Measurements from ENCODE around the gene B3GNT7.
"Not testable (repeated sequence)": the region's sequence is repeated elsewhere in the genome, so short reads cannot be mapped to it uniquely, and the experiment has no call there.

B3GNT7 gene

GRCh38 chr2:231430437-231430836 is 34.9 kb downstream of the B3GNT7 start:
- not testable (repeated sequence) for DNase-seq

DNA sequence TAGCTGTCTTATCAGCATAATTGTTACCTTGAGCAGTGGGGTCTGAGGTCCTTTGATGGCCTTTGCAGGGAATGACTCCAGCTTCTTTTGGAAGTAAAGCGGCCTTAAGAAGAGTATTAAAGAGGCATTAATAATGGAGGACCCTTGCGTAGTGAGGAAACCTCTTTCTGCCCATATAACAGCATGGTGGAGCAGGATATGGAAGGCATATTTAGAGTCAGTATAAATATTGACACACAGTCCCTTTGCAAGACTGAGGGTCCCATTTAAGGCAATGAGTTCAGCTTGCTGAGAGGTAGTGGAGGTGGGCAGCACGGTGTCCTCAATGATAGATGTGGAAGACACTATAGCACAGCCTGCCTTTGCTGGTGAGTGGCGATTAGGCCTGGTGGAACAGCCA is 36.1 kb downstream of the B3GNT7 start:
- DNase-seq: no peak

GRCh38 chr2:231433990-231434389 is 38.5 kb downstream of the B3GNT7 start:
- DNase-seq: no peak

GRCh38 chr2:231436957-231437356 is 41.4 kb downstream of the B3GNT7 start:
- DNase-seq: no peak

DNA sequence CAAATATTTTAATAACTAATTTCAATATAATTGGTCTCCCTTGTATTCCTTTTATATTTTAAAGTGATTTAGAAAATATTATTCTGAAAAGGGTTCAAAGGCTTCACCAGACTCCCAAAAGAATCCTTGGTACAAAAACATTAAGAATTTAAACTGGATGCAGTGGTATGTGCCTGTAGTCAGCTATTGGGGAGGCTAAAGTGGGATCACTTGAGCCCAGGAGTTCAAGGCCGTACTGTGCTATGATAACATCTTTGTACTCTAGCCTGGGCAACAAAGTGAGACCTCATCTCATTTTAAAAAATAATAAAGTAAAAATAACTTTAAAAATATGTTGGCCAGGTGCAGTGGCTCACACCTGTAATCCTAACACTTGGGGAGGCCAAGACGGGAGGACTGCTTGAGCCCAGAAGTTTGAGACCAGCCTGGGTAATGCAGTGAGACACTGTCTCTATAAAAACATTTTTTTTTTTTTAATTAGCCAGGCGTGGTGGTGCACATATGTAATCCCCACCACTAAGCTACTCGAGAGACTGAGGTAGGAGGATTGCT is 54.1 kb downstream of the B3GNT7 start:
- no peak for DNase-seq

DNA sequence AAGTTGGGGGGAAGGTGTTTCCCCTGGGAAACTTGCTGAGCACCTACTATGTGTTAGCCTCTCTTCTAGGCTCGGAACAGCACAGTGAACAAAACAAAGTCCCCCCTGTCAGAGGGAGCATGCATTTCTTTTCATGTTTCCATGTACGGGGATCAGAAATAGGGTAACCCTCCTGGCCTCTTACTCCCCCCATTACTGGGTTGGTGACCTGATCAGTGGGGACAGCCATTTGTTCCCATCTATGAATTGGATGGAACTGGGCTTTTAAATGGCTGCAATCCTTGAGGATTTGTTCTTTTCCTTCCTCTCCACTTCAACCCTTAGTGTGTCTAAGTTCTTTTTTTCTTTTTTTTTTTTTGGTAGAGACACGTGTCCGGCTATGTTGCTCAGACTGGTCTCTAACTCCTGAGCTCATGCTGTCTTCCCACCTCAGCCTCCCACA is 55.1 kb downstream of the B3GNT7 start:
- DNase-seq: no peak

Measured in RPMI8226 (cell line).